Stimulated activated CD8-positive, alpha-beta memory T cell treated with anti-CD3 and anti-CD28 coated beads, Interleukin-4, amount 100 ng/mL, for 24 hours (primary cell): Measurements from ENCODE around the gene PIAS2.

ENCODE experiments used
- DNase-seq: peaks from one replicate; pipeline ENCODE4 v3.0.0-alpha.2; 2020; ENCODE audit warnings: low read depth

The PIAS2 gene

DNA sequence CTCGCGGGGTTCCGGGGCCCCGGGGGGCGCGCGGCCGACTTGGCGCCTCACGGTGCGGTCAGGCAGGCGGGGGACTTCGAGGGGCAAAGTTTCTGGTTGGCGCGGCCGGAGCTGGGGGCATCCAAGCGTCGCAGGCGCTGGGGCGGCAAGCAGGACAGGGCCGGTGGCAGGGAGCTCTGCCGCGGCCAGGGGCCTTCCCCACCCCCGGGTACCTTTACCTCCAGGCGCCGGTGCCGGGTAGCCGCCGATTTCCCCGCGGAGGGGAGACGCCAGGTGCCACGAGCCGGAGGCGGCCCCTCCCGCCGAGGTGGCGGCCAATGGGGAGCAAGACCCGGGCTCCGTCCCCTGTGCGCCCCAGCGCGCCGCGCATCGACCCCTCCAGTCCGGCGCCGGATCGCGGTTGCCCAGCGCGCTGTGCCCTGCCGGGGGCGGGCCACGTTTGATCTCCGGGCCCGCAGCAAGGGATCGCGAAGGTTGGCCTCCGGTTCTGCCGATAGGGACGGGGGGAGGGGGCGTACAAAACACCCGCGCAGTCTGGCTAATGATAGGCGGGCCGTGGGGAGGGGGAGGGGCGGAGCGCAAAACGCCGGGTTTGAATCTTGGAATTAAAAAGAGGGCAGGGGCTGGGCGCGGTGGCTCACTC is 160.6 kb downstream of the PIAS2 start, which contains the start of gene ST8SIA5:
TSS of gene ST8SIA5 (minus strand) at position 495 of the 643 bp plus-strand sequence. CDS start 545 bp downstream, outside the sequence.
- DNase-seq = no peak

- DNase-seq = no peak
Observed at GRCh38 chr18:46756025-46756558, 161.2 kb downstream of the PIAS2 start.

DNA sequence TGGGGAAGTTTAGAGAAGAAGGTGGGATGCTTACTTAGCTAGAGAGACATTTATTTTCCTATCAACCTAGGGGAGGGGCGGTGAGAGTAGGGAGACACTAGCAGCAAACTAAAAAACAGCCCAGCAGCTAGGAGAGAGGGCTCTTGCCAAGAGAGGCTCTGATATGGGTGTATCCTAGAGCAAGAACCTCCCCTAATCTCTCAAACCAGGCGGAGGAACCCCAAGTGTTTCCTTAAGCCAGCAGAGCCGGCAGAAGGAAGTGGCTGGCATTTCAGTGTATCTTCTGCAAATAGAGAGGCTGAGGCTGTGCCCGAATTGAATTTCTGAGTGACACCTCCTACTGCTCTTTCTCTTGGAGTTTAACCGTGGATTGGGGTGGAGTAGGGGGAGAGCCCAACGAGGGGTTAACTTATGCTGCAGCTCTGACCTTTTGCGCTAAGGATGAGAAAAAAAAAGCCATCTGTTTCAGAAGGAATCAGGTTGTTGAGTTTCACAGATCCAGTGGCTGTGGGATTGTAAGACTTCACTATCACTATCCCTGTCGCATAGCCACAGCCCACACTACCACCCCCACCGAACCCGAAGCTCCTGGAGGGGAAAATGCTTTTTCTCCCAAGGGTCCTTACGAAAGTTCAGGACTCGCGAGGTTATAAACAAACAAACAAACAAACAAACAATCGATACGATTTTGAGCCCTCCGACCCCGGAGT is 161.8 kb downstream of the PIAS2 start:
- no peak for DNase-seq

- no peak for DNase-seq
Observed at GRCh38 chr18:46754661-46755292, 162.5 kb downstream of the PIAS2 start.

- DNase-seq = no peak
Observed at GRCh38 chr18:46754188-46754587, 163.1 kb downstream of the PIAS2 start.
